OCI-LY7 (cell line): Measurements from ENCODE around the gene TOP2A. TPM values are rescaled to one million over a fixed set of nuclear protein-coding genes. Genes with fewer than 3 reads are reported as not detected.

Experiments used
- BruUV-seq: library from RNA; stranded (reverse); fragments of 400-500 nt; replicated peaks from 2 replicates; lab custom pipeline; 2021; lab: Mats Ljungman, UMichigan
- CTCF ChIA-PET: fragments of 300-600 bp; sonication (Branson Sonifier 250); formaldehyde crosslinking; loops from one replicate; lab custom pipeline; 2022; ENCODE audit warnings: antibody characterized with exemption; ENCODE audit not compliant: unreplicated experiment; lab: Charles Lee
- POLR2A ChIA-PET: fragments of 300-600 bp; sonication (Branson Sonifier 250); formaldehyde crosslinking; loops from one replicate; lab custom pipeline; 2022; ENCODE audit warnings: antibody characterized with exemption; lab: Charles Lee
- DNase-seq: peaks from one replicate; pipeline ENCODE4 v3.0.0-alpha.2; 2015; ENCODE audit warnings: low spot score
- H2AFZ ChIP-seq: fragments of 200-600 bp; sonication (generic), shearing (Covaris generic); 2 replicates; pipeline ENCODE4 v1.6.1; 2014; ENCODE audit warnings: mild to moderate bottlenecking, antibody characterized with exemption, low read length, moderate library complexity
- H3K27ac ChIP-seq: fragments of 200-600 bp; sonication (generic); 2 replicates; pipeline ENCODE4 v1.5.1; 2014; ENCODE audit warnings: mixed run types, low read depth, mild to moderate bottlenecking, moderate library complexity, low read length, inconsistent platforms; ENCODE audit not compliant: poor library complexity, severe bottlenecking
- H3K36me3 ChIP-seq: fragments of 200-600 bp; sonication (generic); 2 replicates; pipeline ENCODE4 v1.6.1; 2014; ENCODE audit warnings: mild to moderate bottlenecking, antibody characterized with exemption, low read length, moderate library complexity, mixed read lengths; ENCODE audit not compliant: insufficient read depth
- H3K4me1 ChIP-seq: fragments of 200-600 bp; sonication (generic); 2 replicates; pipeline ENCODE4 v1.5.1; 2014; ENCODE audit warnings: mild to moderate bottlenecking, low read length; ENCODE audit not compliant: insufficient read depth, poor library complexity, severe bottlenecking
- H3K4me2 ChIP-seq: fragments of 200-600 bp; sonication (generic); 2 replicates; pipeline ENCODE4 v1.6.1; 2014; ENCODE audit warnings: mild to moderate bottlenecking, low read length
- H3K4me3 ChIP-seq: fragments of 200-600 bp; sonication (generic); 2 replicates; pipeline ENCODE4 v1.5.1; 2014; ENCODE audit warnings: mild to moderate bottlenecking, low read depth, low read length; ENCODE audit not compliant: poor library complexity, severe bottlenecking
- H3K79me2 ChIP-seq: fragments of 200-600 bp; sonication (generic); 2 replicates; pipeline ENCODE4 v1.6.1; 2016; ENCODE audit warnings: low read depth, mild to moderate bottlenecking, low read length, moderate library complexity, mixed read lengths; ENCODE audit not compliant: insufficient read depth
- H3K9me2 ChIP-seq: fragments of 200-600 bp; sonication (generic); 2 replicates; pipeline ENCODE4 v1.6.1; 2016; ENCODE audit warnings: mild to moderate bottlenecking, low read length, mixed read lengths; ENCODE audit not compliant: insufficient read depth
- H3K9me3 ChIP-seq: fragments of 200-600 bp; sonication (generic); 2 replicates; pipeline ENCODE4 v1.6.1; 2014; ENCODE audit warnings: mild to moderate bottlenecking, mixed run types, low read length, mixed read lengths
- H4K20me1 ChIP-seq: fragments of 200-600 bp; sonication (generic); 2 replicates; pipeline ENCODE4 v1.6.1; 2014; ENCODE audit warnings: mild to moderate bottlenecking, antibody characterized with exemption, low read length, moderate library complexity, mixed read lengths; ENCODE audit not compliant: insufficient read depth
- EZH2phosphoT487 ChIP-seq: fragments of 200-600 bp; sonication (generic); IDR thresholded peaks from 2 replicates; pipeline ENCODE4 v1.6.1; 2018; ENCODE audit warnings: low read depth, borderline replicate concordance, mild to moderate bottlenecking, mixed run types, antibody characterized with exemption, low read length, moderate library complexity, mixed read lengths
- intact Hi-C: fragments of 100-400 bp; cut with micrococcal nuclease; formaldehyde crosslinking; loops from one replicate; pipeline ENCODE4 v1.10.0; 2022; ENCODE audit not compliant: unreplicated experiment
- total RNA-seq, 2 experiments: library from RNA; depleted of rRNA in 1 of 2; stranded (reverse); fragments of >200 nt in 1 of 2; shearing (Covaris generic) in 1 of 2; gene quantifications; 2 replicates each; pipeline ENCODE4 v1.2.3, GENCODE V29; 2014 to 2022
- TF ChIP-seq, protein P1 (sequence below): fragments of 200-600 bp; sonication (generic); conservative IDR thresholded peaks from 2 replicates; pipeline ENCODE4 v1.5.1; 2014; ENCODE audit warnings: mild to moderate bottlenecking, antibody characterized with exemption, low read length, moderate library complexity, mixed read lengths

Gene TOP2A
- total RNA-seq, 2 experiments from 2014 or later, result 293 to 340 TPM

GRCh38 chr17:40432864-40433528, 15.3 kb upstream of the TOP2A start:
- BruUV-seq, result no TSS peak
- Histone ChIP-seq H3K4me1 (peaks cover 9% of the 10 kb centered on the region), H4K20me1 (no peaks in the 10 kb centered on the region), H2AFZ (no peak overlapping the region), H3K36me3 (no peaks in the 10 kb centered on the region), H3K27ac (no peak overlapping the region), H3K79me2 (no peaks in the 10 kb centered on the region), H3K4me2 (no peak overlapping the region), H3K9me3 (no peaks in the 10 kb centered on the region), H3K4me3 (no peak overlapping the region), H3K9me2 (no peaks in the 10 kb centered on the region)
- TF ChIP-seq, protein P1, sequence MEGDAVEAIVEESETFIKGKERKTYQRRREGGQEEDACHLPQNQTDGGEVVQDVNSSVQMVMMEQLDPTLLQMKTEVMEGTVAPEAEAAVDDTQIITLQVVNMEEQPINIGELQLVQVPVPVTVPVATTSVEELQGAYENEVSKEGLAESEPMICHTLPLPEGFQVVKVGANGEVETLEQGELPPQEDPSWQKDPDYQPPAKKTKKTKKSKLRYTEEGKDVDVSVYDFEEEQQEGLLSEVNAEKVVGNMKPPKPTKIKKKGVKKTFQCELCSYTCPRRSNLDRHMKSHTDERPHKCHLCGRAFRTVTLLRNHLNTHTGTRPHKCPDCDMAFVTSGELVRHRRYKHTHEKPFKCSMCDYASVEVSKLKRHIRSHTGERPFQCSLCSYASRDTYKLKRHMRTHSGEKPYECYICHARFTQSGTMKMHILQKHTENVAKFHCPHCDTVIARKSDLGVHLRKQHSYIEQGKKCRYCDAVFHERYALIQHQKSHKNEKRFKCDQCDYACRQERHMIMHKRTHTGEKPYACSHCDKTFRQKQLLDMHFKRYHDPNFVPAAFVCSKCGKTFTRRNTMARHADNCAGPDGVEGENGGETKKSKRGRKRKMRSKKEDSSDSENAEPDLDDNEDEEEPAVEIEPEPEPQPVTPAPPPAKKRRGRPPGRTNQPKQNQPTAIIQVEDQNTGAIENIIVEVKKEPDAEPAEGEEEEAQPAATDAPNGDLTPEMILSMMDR, result no peak
- no peak for TF ChIP-seq EZH2phosphoT487
- no peak for DNase-seq
- intact Hi-C loops, result no loop called here
- POLR2A ChIA-PET, result no interaction called here
- CTCF ChIA-PET, result no interaction called here

GRCh38 chr17:40431231-40431602, 13.5 kb upstream of the TOP2A start:
- TF ChIP-seq EZH2phosphoT487, result no peak
- TF ChIP-seq, protein P1, result no peak
- no peak for DNase-seq
- ChIA-PET CTCF (no interaction called here), POLR2A (no interaction called here)
- no peak overlapping the region for H3K27ac ChIP-seq
- no peaks in the 10 kb centered on the region for H3K79me2 ChIP-seq
- no peak overlapping the region for H3K4me2 ChIP-seq
- H3K9me3 ChIP-seq, result no peaks in the 10 kb centered on the region
- no peaks in the 10 kb centered on the region for H3K9me2 ChIP-seq
- no peak overlapping the region for H3K4me3 ChIP-seq
- no peak overlapping the region for H2AFZ ChIP-seq
- intact Hi-C loops, result no loop called here
- no peaks in the 10 kb centered on the region for H3K36me3 ChIP-seq
- no peaks in the 10 kb centered on the region for H3K4me1 ChIP-seq
- BruUV-seq, result no TSS peak
- no peaks in the 10 kb centered on the region for H4K20me1 ChIP-seq

DNA sequence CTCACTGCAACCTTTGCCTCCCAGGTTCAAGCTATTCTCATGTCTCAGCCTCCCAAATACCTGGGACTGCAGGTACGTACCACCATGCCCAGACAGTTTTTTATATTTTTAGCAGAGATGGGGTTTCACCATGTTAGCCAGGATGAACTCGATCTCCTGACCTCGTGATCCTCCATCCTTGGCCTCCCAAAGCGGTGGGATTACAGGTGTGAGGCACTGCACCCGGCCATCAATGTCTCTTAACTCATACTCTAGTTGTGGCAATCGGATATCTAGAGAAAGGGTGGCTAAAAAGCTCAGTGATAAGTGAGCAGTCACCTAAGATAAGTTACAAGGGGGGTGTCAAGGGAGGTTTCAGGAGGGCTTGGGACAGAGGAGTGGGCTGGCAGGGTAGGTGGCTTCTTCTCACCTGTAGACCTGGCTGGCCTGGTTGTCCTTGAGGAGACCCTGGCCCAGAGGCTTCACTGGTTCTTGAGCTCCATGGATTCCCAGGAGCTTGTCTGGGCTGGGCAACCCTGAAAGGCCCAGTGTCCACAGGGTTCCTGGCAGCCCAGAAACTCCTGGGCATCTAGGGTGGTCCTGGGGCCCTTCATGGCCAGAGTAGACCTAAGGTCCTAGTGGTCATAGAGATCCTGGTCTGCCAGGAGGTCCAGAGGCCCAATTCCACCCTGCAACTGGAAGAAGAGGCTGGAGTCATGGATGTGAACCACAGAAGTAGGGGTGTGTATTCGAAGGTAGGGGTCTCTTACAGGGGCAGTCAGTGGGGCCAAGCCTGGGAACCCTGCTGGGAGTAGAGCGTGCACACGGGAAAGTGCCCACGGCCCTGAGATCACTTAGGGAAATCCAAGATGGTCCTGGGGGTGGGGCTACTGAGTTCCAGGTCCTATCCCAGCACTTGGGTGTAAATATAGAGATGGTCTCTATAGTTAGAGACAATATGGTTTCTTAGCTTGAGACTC, 12.9 kb upstream of the TOP2A start:
- Histone ChIP-seq H2AFZ (no peak overlapping the region), H4K20me1 (no peaks in the 10 kb centered on the region), H3K4me3 (no peak overlapping the region), H3K79me2 (no peaks in the 10 kb centered on the region), H3K9me2 (no peaks in the 10 kb centered on the region), H3K9me3 (no peaks in the 10 kb centered on the region), H3K4me2 (no peak overlapping the region), H3K27ac (no peak overlapping the region), H3K36me3 (no peaks in the 10 kb centered on the region), H3K4me1 (no peaks in the 10 kb centered on the region)
- no TSS peak for BruUV-seq
- POLR2A ChIA-PET, result no interaction called here
- TF ChIP-seq EZH2phosphoT487, result no peak
- TF ChIP-seq, protein P1, result no peak
- DNase-seq, result no peak
- intact Hi-C loops, result no loop called here
- CTCF ChIA-PET, result no interaction called here
